K562 (cell line): ENCODE measurements around the gene POLR2A. TPM values are rescaled to one million over a fixed set of nuclear protein-coding genes. Genes with fewer than 3 reads are reported as not detected.

Experiments used
- ATAC-seq: fragments of 200-7000 bp; cut with Tn5 transposase; 3 replicates; pipeline ENCODE4 v1.9.1; 2020; ENCODE audit warnings: moderate library complexity
- BruUV-seq: library from RNA; stranded (reverse); fragments of 400-500 nt; replicated peaks from 2 replicates; lab custom pipeline; 2021; lab: Mats Ljungman, UMichigan
- CTCF ChIA-PET: fragments of 300-600 bp; formaldehyde crosslinking; extraction: SDS; loops from one replicate; lab custom pipeline; 2021; ENCODE audit warnings: low intra/inter-chr PET ratio; lab: Yijun Ruan, JAX
- POLR2A ChIA-PET: fragments of 300-600, 350-650 bp; sonication (Branson Sonifier 250); formaldehyde crosslinking; extraction: SDS; loops from one replicate; lab custom pipeline; 2021; ENCODE audit warnings: antibody characterized with exemption, inconsistent platforms; lab: Yijun Ruan, JAX
- DNase-seq, 4 experiments: peaks; one replicate each; pipeline versions ENCODE4 v3.0.0 to v3.0.0-alpha.2; 2011 to 2018; ENCODE audit warnings: low spot score in 3 of 4, mixed read lengths in 3 of 4; ENCODE audit errors: extremely low read depth in 1 of 4
- FAIRE-seq: peaks from 2 replicates; lab custom pipeline; 2011; peaks lifted over from hg19 to GRCh38; lab: Jason Lieb, UNC
- H2AFZ ChIP-seq: 2 replicates; pipeline ENCODE4 v1.6.0; 2011; ENCODE audit warnings: low read depth, low read length, control low read depth, inconsistent platforms
- H3K27ac ChIP-seq: fragments of 200-600 bp; 3 replicates; pipeline ENCODE4 v1.8.0; 2011; ENCODE audit warnings: low read depth, mild to moderate bottlenecking, control low read depth, inconsistent platforms, low read length, moderate library complexity, mixed read lengths; ENCODE audit errors: extremely low read depth
- H3K27me3 ChIP-seq, 2 experiments: fragments of 300-600 bp in 1 of 2; 2 replicates in 1 of 2; 3 replicates in 1 of 2; pipeline versions ENCODE4 v1.6.0 to v1.8.0; 2011; ENCODE audit warnings: inconsistent platforms in 2 of 2, low read length in 2 of 2, mild to moderate bottlenecking in 1 of 2, mixed read lengths in 1 of 2, moderate library complexity in 1 of 2; ENCODE audit not compliant: control insufficient read depth in 2 of 2, insufficient read depth in 2 of 2
- H3K36me3 ChIP-seq: fragments of 300-600 bp; 3 replicates; pipeline ENCODE4 v1.8.0; 2011; ENCODE audit warnings: mild to moderate bottlenecking, low read length, inconsistent platforms; ENCODE audit not compliant: control insufficient read depth, insufficient read depth
- H3K4me1 ChIP-seq, 2 experiments: fragments of 200-600 bp in 1 of 2; replicated peaks in 1 of 2; 2 replicates in 1 of 2; 3 replicates in 1 of 2; pipeline versions ENCODE4 v1.5.1 to v1.8.0; 2011; ENCODE audit warnings: inconsistent platforms in 2 of 2, low read length in 2 of 2, mild to moderate bottlenecking in 1 of 2, mixed read lengths in 1 of 2, moderate library complexity in 1 of 2; ENCODE audit not compliant: control insufficient read depth in 2 of 2, insufficient read depth in 2 of 2
- H3K4me2 ChIP-seq: 2 replicates; pipeline ENCODE4 v1.6.1; 2011; ENCODE audit warnings: low read length, control low read depth, inconsistent platforms, mixed read lengths; ENCODE audit not compliant: insufficient read depth
- H3K4me3 ChIP-seq: fragments of 200-600 bp; sonication (generic), shearing (Covaris generic); 2 replicates; pipeline ENCODE4 v1.5.1; 2016; ENCODE audit warnings: control low read depth, inconsistent platforms
- H3K79me2 ChIP-seq: fragments of 200-600 bp; 3 replicates; pipeline ENCODE4 v1.8.0; 2011; ENCODE audit warnings: low read length, inconsistent platforms; ENCODE audit not compliant: control insufficient read depth, insufficient read depth
- H3K9ac ChIP-seq, 2 experiments: 2 replicates each; pipeline versions ENCODE4 v1.6.0 to v1.6.1; 2011; ENCODE audit warnings: low read depth in 2 of 2, low read length in 2 of 2, control low read depth in 1 of 2, inconsistent platforms in 1 of 2, mild to moderate bottlenecking in 1 of 2, mixed read lengths in 1 of 2; ENCODE audit not compliant: insufficient read depth in 1 of 2
- H3K9me1 ChIP-seq: one replicate; pipeline ENCODE4 v1.6.0; 2011; ENCODE audit warnings: inconsistent platforms, mild to moderate bottlenecking, low read length, moderate library complexity; ENCODE audit not compliant: control insufficient read depth, insufficient read depth
- H3K9me3 ChIP-seq: replicated peaks from 2 replicates; pipeline ENCODE4 v1.5.1; 2011; ENCODE audit warnings: low read depth, low read length, inconsistent platforms; ENCODE audit not compliant: control insufficient read depth, insufficient read depth
- H4K20me1 ChIP-seq: replicated peaks from 2 replicates; pipeline ENCODE4 v1.6.1; 2011; ENCODE audit warnings: low read length, inconsistent platforms, mixed read lengths; ENCODE audit not compliant: control insufficient read depth, insufficient read depth
- PRDM10 ChIP-seq: fragments of 450-650 bp; IDR thresholded peaks from 2 replicates; pipeline ENCODE4 v1.6.1; 2018; ENCODE audit not compliant: partially characterized antibody
- SNAPC5 ChIP-seq: fragments of 250-450 bp; sonication (Bioruptor Pico); IDR thresholded peaks from 2 replicates; pipeline ENCODE4 v1.8.0; 2021; ENCODE audit warnings: moderate library complexity, mild to moderate bottlenecking, inconsistent platforms
- YY1 ChIP-seq, 3 experiments: IDR thresholded peaks; 2 replicates each; pipeline ENCODE4 v1.6.1; 2011; ENCODE audit warnings: low read length in 2 of 3, mild to moderate bottlenecking in 2 of 3, moderate library complexity in 2 of 3, borderline replicate concordance in 1 of 3, control low read depth in 1 of 3, low read depth in 1 of 3; ENCODE audit not compliant: insufficient read depth in 3 of 3, insufficient replicate concordance in 2 of 3, control insufficient read depth in 1 of 3, insufficient read length in 1 of 3; ENCODE audit errors: extremely low read depth in 1 of 3
- ZNF316 ChIP-seq: fragments of 450-650 bp; IDR thresholded peaks from 2 replicates; pipeline ENCODE4 v1.6.1; 2016
- WGBS: fragments of 100-300 bp; shearing (Covaris generic); methylation state at CpG from one replicate; pipeline ENCODE4 v1.1.6; 2016; ENCODE audit warnings: low coverage, mixed read lengths; ENCODE audit not compliant: insufficient coverage; ENCODE audit errors: missing lambda C conversion rate; 5-methylcytosine and 5-hydroxymethylcytosine counted together
- in situ Hi-C: fragments of 300-500 bp; cut with MboI; formaldehyde crosslinking; loops from 4 replicates; pipeline ENCODE4 v1.15.0; 2018; ENCODE audit warnings: inconsistent platforms, mixed read lengths
- intact Hi-C: fragments of 100-400 bp; cut with micrococcal nuclease; formaldehyde crosslinking; loops from 2 replicates; pipeline ENCODE4 v1.14.2; 2022
- polyA plus RNA-seq, 8 experiments: library from polyadenylated mRNA; depleted of rRNA in 4 of 8; stranded (reverse) in 5 of 8; unstranded in 3 of 8; fragments of >200 nt; fragmentation: Nextera tagmentation in 2 of 8; fragmentation: Illumina TruSeq in 1 of 8; extraction: Ambion mirVana in 2 of 8; extraction: Trizol in 1 of 8; gene quantifications; 2 replicates each; pipeline versions ENCODE4 v1.2.1 to v1.2.3, GENCODE V29; 2011 to 2014; ENCODE audit warnings: inconsistent platforms in 1 of 8, missing spikeins in 1 of 8
- total RNA-seq, 7 experiments: library from RNA; depleted of rRNA in 6 of 7; stranded (reverse); fragments of >200 nt in 6 of 7; fragmentation: Illumina TruSeq in 2 of 7; extraction: Trizol in 2 of 7; gene quantifications; 2 replicates each; pipeline versions ENCODE4 v1.2.1 to v1.2.3, GENCODE V29; 2011 to 2021; ENCODE audit warnings: low replicate concordance in 1 of 7

Gene POLR2A
- total and polyA plus RNA-seq, 9 of the 15 experiments (the other 6 are each of a cell fraction or from before 2014, with no cell fraction given) = 1.3 to 109 (median 12.4) TPM

GRCh38 chr17:7459961-7460545 lies 24.1 kb upstream of the POLR2A start:
- 93% methylated on average over 3 of the region's 3 CpGs for WGBS
- peaks cover 24% of the 10 kb centered on the region; the same call in 1 of the 3 replicates for H3K36me3 ChIP-seq
- TF ChIP-seq ZNF316 (no peak), PRDM10 (peak; percentile 88), YY1 (IDR thresholded peaks at IDR 0.05; ENCODE audit: borderline replicate concordance in 1 of 3, control insufficient read depth in 1 of 3, extremely low read depth in 1 of 3, insufficient read depth in 3 of 3, insufficient read length in 1 of 3, insufficient replicate concordance in 2 of 3, low read depth in 1 of 3, low read length in 2 of 3) (peak in 2 of 3 experiments; percentile 43 to 84), SNAPC5 (CRISPR knock-in tag) (no peak)
- CTCF ChIA-PET = no interaction called here
- H3K9me1 ChIP-seq = no peaks in the 10 kb centered on the region
- POLR2A ChIA-PET = interaction anchor here (1.4 to 2.1 kb wide), 3 partner anchors 11 to 16 kb away, joined by 6 to 7 read pairs (median 6); no protein-coding TSS in a partner anchor
- in situ Hi-C loops = no loop called here
- no peaks in the 10 kb centered on the region for H4K20me1 ChIP-seq
- H3K4me1 ChIP-seq = peaks cover 0 to 18% of the 10 kb centered on the region in 2 experiments; a peak in 3 of 5 replicates
- H3K4me3 ChIP-seq = no peak overlapping the region
- no peak overlapping the region for H3K27ac ChIP-seq
- H3K27me3 ChIP-seq = no peaks in the 10 kb centered on the region
- no peaks in the 10 kb centered on the region; the same call in 2 of the 3 replicates for H3K79me2 ChIP-seq
- DNase-seq = no peak
- H3K9ac ChIP-seq = no peak overlapping the region
- FAIRE-seq = no peak
- intact Hi-C loops = no loop called here
- BruUV-seq = no TSS peak
- no peak overlapping the region for H3K4me2 ChIP-seq
- ATAC-seq = no peak
- no peaks in the 10 kb centered on the region for H3K9me3 ChIP-seq
- H2AFZ ChIP-seq = no peak overlapping the region
